GM21367 (cell line): ENCODE data around the gene CAMKK2.
"Not testable (repeated sequence)": the region's sequence is repeated elsewhere in the genome, so short reads cannot be mapped to it uniquely, and the experiment has no call there.

Source experiments
- ATAC-seq: cut with Tn5 transposase; IDR thresholded peaks from one replicate; pipeline ENCODE4 v1.9.1; 2021; ENCODE audit not compliant: unreplicated experiment

The CAMKK2 gene

DNA sequence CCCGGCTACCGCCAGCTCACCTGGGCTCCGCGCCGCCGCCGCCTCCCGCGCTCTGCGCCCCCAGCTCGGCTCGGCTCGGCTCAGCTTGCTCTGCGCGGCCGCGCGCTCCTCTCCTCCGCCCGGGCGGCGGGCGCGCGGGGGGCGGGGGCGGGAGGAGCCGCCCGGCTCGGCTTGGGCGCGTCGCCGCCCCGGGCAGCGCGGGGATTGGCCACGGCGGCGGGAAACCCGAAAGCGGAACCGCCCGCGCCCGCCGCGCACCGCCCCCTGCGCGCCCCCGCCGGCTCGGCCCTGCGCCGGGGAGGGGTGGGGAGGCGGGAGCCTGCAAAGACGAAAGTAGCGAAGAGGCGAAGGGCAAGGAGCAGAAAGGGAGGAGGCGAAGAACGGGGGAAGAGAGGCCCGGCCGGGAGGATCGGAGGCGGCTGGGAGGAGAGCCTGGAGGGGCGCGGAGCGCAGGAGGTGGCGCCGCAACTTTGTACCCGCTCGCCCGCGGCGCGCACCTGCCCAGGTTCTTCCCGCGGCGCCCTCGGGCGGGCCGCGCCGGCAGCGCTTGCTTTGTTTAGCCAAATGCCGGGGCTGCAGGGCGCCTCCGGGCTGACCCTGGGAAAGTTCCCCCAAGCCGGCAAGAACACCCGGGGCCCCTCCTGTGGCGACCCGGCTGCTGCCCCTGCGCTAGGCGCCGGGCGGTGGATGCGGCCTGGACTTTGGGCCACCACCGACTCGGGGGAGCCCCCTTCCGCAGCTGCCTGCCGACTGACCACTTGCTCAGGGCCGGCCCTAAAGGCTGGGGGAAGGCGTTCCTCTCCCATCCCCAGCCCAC lies at the start of gene CAMKK2:
Gene CAMKK2 (minus strand): TSS at position 92 of the 817 bp plus-strand sequence. CDS start 22,183 bp downstream, outside the sequence.
- peak; percentile 60 for ATAC-seq

DNA sequence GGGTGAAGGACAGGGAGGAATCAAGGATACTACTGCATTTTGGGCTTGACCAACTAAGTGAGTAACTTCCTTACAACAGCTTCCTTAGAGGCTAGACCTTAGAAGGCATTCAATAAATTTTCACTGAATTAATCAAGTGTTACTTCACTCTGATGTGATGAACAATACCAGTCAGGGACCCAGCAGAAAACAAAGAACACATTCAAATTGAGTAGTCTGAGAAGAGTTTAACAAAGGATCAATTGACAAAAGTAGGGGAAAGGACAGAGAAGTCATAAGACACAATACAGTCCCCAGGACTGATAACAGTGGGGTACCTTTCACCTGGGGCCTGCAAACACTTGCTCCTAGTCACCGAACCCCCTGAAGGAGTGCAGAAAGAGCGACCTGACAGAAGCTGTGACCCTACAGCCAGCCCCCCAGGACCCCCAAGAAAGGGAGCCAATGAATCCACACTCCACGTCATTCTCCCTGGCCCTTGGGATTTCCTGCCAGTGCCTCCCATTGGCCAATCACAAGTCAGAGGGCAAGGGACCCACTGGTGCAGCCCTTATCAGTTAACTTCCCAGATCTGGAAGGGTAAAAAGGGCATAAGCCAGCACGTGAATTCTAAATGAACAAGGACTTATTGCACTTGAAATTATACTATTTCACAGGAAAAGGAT lies 48.8 kb upstream of the CAMKK2 start:
- ATAC-seq, result no peak

DNA sequence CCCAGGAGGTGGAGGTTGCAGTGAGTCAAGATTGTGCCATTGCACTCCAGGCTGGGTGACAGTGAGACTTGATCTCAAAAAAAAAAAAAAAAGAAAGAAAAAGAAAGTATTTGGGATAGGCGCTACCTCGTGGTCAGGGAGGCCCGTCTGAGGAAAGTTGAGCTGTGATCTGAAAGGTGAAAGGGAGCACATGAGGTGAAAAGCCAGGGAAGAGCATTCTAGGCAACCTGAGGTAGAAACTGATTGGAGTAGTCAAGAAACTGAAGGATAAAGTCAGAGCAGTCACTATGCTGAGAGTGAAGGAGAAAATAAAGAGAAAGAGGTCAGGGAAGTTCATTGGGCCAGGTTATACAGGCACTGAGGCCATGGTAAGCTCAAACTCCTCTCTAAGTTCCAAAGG lies 48.0 kb upstream of the CAMKK2 start:
- ATAC-seq, result no peak

DNA sequence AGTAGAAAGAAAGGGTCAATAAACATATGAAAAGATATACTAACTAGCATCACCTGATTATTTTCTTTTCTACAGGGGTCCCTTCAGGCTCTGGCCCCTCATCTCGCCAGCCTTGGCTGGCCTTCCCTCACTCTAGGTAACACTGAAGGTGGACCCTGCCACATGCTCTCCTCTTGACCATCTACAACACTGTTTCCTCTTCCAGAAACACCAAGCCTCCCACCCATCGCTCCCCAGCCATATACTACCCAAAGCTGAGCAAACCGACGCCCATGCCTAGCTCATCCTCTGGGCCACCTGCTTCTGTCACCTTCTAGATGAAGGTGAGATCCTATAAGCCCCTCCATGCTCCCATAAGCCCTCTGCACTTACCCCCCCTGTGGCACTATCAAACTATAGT lies 40.9 kb upstream of the CAMKK2 start:
- ATAC-seq, result no peak

DNA sequence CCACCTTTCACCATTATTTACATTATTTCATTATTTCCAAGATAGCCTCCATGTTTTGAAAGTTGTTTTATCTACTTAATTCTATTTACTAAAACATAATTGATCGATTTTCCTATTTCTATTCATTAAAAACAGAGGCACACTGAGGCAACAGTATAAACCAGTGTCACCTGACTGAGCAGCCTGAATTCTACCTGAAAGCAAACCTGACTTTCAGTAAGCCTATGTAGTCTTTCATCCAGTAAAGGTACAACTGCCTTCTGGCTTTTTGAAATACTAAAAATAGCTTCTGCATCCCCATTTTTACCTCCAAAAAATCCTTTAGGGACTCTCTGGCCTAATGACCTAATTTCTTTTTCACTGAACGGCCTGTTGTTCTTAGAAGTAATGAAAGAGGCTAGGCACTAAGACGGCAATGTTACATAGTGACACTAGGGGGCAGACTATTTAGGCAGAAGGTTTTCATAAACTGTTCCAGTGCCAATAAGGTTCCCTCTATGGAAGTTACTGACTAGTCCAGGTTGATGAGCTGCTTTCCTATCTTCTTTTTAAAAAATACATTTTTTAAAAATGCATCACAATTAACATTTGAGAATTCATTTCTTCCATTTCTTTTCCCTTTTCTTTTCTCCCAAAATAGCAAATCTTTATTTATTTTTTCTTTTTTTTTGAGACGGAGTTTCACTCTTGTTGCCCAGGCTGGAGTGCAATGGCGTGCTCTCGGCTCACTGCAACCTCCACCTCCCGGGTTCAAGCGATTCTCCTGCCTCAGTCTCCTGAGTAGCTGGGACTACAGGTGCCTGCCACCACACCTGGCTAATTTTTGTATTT lies 38.2 kb upstream of the CAMKK2 start:
- no peak for ATAC-seq

DNA sequence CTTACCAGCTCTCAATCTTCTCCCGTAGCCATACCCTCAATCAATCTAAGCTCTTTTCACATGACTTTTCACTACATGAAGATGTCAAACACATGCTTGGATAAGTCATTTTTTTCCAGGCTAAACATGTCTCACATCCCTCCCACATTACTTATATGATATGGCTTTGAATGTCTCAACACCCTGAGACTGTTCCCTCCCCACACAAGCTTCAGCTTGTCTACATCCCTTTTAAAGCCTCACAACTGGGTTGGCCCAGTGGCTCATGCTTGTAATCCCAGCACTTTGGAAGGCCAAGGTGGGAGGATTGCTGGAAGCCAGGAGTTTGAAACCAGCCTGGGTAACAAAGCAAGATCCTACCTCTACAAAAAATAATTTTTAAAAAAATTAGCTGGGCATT lies 37.2 kb upstream of the CAMKK2 start:
- no peak for ATAC-seq

DNA sequence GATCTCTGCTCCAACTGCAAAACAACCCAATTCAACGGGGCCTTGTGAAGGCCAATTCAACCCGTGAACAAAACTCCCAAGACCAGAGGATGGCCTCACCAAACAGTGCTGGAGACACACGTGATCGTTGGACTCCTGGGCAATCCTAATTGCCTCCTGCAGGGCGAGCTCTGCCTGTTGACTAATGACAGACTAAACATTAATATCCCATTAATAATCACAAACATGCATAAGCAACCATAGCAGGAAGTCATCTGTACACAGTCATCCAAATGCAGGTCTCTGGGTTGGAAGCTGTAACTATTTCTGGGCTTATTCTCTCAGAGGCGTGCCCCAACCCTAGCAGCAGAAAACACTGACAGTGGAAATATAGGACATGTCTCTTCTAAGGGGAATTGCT lies 34.7 kb upstream of the CAMKK2 start:
- ATAC-seq, result no peak

DNA sequence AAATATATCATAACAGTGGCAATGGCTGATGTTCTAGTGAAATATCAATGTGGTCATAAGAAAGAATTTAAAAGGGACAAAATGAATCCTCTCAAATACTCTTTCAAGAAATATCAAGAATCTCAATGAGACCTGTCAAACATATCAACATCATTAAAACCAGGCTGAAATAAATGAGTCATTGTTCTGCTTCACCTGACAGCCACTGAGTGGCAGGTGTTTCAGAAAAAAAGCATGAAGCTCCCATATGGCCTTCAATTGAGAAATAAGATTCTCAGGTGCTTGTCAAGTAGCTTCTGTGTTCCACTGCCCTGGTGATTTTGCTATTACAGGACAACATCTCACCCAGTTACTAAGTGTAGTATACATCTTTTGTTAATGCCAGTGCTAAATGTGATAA lies 34.2 kb upstream of the CAMKK2 start:
- ATAC-seq, result no peak

DNA sequence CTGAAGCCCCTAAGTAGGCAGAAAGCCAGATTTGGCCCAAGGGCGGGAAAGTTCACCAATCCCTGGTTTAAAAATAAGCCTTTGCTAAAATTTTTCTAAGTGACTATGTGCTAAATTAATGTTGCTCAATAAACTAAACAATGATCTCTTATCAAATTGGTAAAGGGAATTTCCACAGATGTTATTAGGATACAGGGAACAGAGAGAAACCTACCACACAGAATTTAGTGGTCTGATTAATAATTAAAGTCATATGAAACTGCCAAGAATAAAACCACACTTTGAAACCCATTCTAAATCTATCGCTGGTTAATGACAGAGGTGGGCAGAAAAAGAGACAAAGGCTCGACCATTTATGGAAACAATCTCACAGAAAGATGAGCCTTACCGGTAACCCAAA lies 33.7 kb upstream of the CAMKK2 start:
- no peak for ATAC-seq

DNA sequence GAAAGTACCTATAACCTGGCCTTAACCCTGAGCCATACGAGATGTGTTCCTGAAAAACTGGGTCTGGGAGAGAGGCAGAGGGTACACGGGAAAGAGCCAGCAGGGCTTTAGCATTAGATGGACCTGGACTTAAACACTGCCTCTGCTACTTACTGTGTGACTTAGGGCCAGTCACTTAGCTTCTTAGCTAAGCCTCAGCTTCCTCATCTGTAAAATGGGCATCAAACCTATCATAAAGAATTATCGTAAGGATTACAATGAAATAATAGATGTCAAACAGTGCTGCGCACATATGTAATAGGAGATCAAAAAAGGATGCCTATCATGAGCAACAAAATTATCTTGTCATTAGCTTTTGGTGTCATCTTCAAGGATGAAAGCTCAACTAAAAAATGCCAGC lies 32.1 kb upstream of the CAMKK2 start:
- ATAC-seq, result no peak

DNA sequence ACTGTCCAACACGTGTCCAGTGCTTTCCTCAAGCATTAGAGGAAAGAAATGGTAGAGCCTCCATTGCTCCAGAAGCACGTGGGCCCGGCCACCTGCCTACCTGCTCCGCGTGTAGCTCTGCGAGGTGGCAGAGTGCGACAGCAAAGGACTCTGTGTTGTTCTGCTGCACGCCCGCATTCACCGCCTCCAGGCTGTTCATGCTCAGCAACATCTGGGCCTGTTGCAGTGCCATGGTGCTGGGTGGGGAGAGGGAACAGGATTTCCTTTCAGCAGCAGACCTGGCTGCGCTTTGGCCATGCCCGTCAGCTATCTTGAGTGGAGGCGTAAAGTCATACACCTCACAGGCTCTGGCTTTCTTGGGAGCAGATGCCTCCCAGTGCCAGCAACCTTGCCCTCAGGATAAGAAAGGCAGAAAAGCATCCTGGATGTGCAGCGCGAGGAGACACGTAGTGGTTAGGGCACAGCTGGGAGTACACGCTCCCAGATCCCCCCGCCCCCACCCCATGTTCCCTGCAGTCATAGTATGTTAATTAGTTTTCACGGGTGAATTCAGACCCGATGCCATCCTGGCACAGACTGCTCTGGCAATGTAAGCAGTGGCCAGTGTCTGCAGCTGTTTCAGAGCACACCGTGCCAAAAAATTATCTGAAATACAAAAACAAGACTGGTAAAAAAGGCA lies 30.6 kb upstream of the CAMKK2 start:
- no peak for ATAC-seq

DNA sequence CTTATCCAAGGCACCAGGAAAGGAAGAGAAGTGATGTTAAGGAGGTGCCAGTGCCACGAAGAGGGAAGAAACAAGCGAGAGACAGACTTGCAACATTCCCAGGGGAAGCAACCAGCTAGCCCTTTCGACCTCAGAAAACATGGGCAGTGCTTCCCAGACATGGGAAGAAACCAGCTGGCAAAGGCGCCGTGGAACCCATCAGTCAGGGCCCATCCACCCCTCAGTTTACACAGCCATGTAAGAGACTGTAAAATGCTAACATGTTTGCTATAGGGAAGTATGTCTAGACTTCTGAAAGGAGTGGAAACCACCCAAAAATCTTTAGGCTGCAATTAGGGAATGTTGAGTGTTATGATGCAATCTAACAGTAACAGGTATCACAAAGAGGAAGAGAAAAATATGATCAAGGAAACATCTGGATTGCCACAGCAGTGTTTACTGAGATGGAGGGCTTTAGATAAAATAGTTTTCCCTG lies 29.4 kb upstream of the CAMKK2 start:
- no peak for ATAC-seq

DNA sequence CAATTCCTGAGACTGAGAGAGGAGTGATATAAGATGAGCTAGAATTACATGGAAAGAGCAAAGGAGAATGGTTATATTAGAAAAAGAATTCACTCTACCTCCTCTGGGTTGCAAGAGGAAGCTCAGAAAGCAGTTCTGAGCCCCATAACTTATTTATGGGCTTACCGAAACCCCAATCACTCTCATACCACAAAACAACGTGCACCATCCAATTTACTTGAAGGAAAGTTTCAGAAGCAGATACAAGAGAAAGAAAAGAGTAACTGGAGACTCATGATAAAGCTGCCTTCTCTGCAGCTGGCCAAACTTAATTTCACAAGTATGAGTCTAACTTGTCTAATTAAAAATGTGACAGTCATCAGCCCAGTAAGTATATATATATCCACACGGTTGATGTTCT lies 27.4 kb upstream of the CAMKK2 start:
- ATAC-seq, result no peak

DNA sequence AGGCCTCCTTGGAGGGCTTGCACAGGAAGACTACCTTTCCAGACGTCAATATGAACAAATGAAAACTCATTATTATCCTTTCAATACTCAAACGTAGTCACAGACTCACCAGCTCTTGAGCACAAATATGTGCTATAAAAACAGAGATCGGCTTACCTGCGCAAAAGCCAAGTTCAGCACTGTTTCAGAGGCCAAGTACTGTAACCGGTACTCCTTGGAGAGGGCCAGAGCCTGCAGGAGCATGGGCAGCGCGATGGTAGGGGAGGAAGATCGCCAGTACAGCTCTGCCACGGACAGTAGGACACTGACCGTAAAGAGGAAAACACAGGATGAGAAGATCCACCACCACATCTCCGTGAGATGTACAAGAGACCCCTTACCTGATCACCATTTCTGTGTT lies 21.6 kb upstream of the CAMKK2 start:
- no peak for ATAC-seq

DNA sequence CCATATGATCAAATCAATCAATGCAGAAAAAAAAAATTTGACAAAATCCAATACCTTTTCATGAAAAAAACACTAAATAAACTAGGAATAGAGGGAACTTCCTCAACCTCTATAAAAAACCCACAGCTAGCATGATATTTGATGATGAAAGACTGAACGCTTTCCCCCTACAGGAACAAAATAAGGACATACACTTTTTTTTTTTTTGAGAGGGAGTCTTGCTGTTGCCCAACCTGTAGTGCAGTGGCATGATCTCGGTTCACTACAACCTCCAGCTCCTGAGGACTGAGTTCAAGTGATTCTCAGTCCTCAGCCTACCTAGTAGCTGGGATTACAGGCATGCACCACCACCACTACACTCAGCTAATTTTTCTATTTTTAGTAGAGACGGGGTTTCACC lies 17.9 kb upstream of the CAMKK2 start:
- ATAC-seq, result no peak

DNA sequence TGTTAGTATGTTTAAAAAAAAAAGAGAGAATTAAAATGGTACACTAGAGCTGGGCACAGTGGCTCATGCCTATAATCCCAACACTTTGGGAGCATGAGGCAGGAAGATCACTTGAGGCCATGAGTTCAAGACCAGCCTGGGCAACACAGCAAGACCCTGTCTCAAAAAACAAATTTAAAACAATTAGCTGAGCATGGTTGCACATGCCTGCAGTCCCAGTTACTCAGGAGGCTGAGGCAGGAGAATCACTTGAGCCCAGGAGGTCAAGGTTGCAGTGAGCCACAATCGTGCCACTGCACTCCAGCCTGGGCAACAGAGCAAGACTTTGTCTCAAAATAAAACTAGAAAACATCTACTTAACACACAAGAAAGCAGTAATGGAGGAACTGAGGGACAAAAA lies 13.7 kb upstream of the CAMKK2 start:
- ATAC-seq, result not testable (repeated sequence)

DNA sequence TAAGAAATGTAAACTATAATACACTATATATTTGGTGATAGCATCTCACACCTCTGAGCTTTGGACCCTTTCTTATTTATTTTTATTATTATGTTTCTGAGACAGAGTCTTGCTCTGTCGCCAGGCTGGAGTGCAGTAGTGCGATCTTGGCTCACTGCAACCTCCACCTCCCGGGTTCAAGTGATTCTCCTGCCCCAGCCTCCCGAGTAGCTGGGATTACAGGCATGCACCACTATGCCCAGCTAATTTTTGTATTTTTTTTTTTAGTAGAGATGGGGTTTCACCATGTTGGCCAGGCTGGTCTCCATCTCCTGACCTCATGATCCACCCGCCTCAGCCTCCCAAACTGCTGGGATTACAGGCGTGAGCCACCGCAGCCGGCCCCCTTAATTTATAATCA lies 10.9 kb upstream of the CAMKK2 start:
- ATAC-seq, result not testable (repeated sequence)

DNA sequence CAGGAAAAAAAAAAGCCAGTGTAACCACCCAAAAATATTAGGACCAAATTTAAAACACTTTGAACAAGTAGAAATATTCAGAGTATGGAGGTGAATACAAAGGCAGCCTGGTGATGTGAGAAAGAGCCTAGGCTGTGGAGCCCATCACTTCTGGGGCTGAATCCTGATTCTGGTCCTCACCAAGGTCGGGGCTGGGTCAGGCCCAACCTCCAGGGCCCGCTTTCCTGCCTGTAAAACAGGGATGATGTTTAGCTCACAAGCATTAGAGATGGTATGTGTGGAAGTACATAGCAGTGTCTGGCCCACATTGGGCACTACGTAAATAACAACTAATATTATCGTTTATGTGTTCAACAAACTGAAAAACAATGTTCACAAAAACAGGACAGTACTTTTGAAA lies 7.8 kb upstream of the CAMKK2 start:
- no peak for ATAC-seq

DNA sequence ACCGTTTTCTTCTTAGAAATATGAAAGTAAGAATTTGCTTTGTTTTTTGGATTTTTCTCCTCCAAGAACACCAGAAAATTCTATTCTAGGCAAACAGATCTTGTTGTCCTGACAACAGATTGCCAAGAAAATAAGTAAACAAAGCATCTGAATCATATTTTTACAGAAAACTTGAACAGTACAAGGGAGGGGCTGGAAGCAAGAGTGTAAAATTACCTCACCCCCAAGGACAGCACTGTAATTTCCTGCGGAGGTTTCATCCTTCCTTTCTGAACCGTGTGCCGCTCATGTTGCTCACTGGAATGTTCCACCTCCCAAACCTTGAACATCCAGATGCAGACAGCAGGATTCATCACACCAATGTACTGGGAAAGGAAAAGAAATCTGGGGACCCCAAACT lies 5.4 kb upstream of the CAMKK2 start:
- ATAC-seq, result no peak

DNA sequence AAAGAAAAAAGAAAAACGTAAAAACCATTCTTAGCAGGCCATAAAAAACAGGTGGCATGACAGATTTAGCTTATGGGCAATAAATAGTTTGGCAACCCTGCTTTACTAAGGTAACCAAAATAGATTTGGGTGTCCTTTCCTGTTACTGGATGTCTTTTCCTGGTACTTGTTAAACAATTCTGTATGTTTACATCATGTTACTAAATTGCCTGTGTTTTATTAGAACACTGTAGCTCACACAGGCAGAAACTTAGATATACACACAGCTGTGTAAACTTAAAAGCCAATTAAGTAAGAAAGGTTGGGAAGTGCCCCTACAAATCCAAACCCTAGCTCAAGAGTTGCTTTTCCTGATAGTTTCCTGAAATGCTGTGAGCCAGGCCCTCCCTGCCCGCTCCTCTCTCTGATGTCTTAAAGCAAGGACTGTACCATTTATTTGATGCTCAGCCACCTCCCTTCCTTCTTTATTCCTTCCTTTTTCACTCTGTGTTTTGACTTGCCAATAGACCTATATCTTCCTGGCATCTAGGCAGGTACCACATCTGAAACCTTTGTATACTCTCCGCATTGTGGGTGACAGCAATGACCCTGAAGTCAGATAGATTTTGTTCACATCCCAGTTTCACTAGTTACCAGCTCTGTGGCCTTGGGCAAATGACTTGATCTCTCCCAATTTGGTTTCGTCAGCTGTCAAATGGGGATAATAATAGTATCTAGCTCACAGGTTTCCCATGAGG lies 3.7 kb upstream of the CAMKK2 start:
- ATAC-seq, result no peak
